GM21576 (cell line): Measurements from ENCODE around the gene C10orf90.
"Not testable (repeated sequence)": the region's sequence is repeated elsewhere in the genome, so short reads cannot be mapped to it uniquely, and the experiment has no call there.

Source experiments
- ATAC-seq: cut with Tn5 transposase; IDR thresholded peaks from one replicate; pipeline ENCODE4 v1.9.1; 2021; ENCODE audit warnings: mild to moderate bottlenecking, moderate library complexity; ENCODE audit not compliant: unreplicated experiment

C10orf90 gene

DNA sequence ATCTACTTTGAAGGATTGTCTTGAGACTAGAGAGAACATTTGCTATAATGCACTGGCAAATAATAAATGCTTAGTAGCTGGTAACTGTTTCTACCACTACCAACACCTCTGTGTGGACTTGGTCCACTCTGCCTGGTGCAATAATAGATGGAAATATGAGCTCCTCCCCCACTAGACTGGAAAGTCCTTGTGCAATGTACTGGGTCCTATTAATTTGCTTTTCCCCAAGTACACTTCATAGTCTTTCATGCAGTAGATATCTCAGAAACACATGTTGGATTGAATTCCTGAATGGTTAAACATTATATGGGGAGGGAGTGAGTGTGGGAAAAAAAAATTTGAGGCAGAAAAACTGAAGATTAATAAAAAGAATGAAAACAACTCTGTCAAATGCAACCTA is 119.3 kb downstream of the C10orf90 start:
- no peak for ATAC-seq

DNA sequence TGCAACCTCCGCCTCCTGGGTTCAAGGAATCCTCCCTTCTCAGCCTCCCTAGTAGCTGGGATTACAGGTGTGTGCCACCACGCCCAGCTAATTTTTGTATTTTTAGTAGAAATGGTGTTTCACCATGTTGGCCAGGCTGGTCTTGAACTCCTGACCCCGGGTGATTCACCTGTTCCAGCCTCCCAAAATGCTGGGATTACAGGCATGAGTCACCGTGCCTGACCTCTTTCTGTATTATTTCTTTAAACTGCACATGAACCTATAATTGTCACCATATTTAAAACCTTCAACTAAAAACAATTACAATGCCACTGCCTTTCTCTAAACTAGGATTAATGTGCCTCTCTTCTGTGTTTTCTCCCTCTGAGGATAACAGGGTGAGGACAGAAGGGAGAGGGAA is 119.9 kb downstream of the C10orf90 start:
- ATAC-seq, result not testable (repeated sequence)

- no peak for ATAC-seq
Observed at GRCh38 chr10:126549344-126549743, 121.1 kb downstream of the C10orf90 start.

DNA sequence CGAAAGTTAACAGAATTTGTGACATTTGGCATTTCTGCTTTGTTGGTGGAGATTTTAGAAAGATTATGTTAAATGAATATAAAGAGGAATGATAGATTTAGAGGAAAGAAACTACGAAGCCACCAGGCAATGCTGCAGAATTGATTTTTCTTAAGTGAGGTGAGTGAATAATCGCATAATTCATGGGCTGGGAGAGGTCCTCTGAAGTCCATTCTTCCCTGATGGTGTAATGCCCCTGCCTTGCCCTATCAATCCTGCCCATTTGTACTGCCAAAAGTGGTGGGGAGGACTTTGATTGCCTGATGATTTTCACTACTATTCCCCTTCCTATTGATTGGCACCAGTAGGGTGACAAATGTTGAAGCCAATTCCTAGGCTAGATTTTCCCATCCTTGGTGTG is 125.9 kb downstream of the C10orf90 start:
- no peak for ATAC-seq

GRCh38 chr10:126538439-126539135 is 131.9 kb downstream of the C10orf90 start:
- ATAC-seq, result no peak

- no peak for ATAC-seq
Observed at GRCh38 chr10:126536656-126537055, 133.8 kb downstream of the C10orf90 start.

DNA sequence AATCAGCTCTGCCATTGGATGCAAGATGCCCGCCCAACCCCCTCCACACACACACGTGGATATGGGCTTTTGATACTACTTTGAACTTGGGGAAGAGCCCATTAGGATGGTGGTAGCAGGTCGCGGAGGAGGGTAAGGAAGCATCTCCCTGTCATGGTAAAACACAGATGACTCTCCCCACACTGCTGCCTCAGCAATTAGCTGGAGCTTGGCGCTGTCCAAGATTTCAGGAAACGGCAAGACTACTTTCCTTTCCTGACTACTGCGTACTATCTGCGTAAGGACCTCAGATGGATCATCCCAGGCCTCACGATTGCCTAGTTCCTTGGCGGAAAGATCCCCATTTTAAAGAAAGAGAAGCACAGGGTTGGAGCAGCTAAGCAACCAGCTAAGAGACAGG is 134.3 kb downstream of the C10orf90 start:
- no peak for ATAC-seq

- no peak for ATAC-seq
Observed at GRCh38 chr10:126533644-126534043, 136.8 kb downstream of the C10orf90 start.

GRCh38 chr10:126528315-126528835 is 142.1 kb downstream of the C10orf90 start:
- ATAC-seq, result no peak

GRCh38 chr10:126527645-126528314 is 142.7 kb downstream of the C10orf90 start:
- ATAC-seq, result no peak

- ATAC-seq, result no peak
Observed at GRCh38 chr10:126525326-126525725, 145.2 kb downstream of the C10orf90 start.

DNA sequence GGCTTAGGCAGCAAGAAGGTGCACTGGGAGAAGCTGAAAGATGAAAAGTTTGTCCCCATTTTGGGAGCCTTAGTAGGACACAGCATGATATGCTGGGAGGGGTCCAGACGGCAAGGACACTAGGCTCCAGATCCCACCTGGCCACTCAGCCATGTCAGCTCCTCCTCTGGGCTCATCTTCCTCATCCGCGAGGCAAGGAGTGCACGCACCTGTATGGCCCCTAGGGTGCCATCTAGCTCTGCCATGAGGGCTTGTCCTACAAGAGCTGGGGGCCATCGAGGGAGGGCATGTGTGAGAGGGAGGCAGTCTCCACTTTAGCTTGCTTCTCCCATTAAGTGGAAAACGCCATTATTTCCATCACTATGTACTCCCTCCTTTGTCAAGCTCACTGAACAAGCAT is 146.0 kb downstream of the C10orf90 start:
- no peak for ATAC-seq

- ATAC-seq, result no peak
Observed at GRCh38 chr10:126523071-126523470, 147.4 kb downstream of the C10orf90 start.

DNA sequence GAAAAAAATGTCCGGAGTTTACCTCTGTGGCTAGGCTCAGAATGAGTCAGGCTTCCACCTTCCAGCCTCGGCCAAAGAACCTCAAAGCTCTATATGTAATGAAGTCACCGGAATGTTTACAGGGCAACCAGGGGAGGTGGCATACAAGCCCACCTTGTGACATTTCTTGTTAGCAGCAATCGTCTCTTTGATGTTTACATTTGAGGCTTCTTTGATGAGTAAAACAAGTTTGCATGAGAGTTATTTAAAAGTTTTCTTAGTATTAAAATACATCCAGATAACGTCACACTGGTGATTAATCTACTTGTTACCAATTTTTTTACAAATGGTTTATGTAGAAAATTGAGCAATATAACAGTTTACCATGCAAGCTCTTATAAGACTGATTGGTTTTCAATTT is 149.1 kb downstream of the C10orf90 start:
- ATAC-seq, result no peak

GRCh38 chr10:126520751-126521317 is 149.7 kb downstream of the C10orf90 start:
- ATAC-seq, result no peak

- ATAC-seq, result no peak
Observed at GRCh38 chr10:126519992-126520391, 150.5 kb downstream of the C10orf90 start.

GRCh38 chr10:126519185-126519584 is 151.3 kb downstream of the C10orf90 start:
- no peak for ATAC-seq

DNA sequence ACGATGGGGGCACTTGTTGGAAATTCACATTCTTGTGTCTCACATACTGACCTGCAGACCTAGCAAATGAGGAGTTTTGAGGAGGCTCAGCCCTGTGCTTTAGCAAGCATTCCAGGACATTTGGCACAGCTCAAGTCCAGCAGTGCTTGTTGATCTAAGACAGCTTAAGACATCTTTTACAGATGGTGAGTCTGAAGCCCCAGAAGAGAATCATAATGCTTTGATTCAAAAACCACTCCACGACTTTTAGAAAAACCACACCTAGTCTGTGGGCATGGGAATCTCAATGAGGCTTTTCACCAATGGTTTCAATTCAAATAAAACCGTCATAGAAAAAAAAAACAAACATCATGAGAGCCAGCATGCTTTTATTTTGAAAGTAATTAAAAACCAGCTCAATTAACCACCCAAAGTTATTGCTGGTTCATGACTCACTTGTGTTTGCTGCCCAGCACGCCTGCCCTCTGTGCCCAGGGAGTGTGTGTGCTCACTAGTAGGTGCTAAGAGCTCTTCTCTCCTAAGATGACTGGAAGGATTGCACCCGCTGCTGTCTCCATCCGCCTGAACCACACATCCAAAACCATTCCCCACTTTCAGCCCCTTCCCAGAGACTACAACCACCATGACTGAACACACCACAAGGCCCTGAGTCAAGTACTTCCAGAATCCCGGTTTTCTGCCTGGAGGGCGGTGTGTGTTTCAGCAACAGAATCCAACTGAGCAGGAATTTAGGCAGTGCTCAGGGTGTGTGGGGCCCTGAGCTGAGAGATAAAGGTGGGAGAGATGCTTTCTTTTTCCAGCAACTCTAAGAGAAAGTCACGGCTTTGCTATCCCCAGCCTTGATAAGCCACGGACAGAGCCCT is 152.0 kb downstream of the C10orf90 start:
- ATAC-seq, result no peak

DNA sequence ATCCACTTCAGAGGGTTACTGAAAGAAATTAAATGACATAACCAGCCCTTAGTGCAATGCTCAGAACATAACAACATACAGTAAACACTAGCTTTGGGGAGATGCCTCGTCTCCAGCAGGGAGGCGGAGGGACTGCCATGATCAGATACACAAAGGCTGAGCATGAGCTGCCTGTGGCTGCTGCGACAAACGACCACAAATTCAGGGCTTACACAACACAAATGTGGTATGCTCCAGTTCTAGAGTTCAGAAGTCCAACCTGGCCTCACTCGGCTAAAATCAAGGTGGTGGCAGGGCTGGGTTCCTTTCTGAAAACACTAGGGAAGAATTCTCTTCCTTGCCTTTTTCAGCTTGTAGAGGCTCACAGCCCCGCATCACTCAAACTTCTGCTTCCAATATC is 154.0 kb downstream of the C10orf90 start:
- ATAC-seq, result no peak

DNA sequence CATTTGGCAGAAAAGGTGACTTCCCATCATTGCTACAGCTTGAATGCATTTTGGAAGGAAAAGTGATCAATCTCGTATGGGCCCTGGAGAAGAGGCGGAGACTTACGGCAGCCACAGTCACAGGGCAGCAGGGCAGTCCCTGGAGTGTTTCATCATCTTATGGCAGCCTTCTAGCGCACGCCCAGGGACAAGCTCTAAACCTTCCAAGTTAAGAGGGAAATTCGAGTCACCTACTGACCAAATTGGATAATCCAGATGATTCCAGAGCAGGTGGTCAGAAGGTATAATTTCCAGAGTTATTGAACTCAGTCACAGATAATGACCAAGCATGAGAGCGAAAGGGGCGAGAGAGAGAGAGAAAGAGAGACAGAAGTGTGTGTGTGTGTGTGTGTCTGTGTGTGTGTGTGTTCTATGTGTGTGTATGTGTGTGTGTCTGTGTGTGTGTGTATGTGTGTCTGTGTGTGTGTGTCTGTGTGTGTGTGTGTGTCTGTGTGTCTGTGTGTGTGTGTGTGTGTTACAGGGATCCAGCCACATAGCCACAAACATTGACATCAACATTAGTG is 158.5 kb downstream of the C10orf90 start:
- no peak for ATAC-seq

DNA sequence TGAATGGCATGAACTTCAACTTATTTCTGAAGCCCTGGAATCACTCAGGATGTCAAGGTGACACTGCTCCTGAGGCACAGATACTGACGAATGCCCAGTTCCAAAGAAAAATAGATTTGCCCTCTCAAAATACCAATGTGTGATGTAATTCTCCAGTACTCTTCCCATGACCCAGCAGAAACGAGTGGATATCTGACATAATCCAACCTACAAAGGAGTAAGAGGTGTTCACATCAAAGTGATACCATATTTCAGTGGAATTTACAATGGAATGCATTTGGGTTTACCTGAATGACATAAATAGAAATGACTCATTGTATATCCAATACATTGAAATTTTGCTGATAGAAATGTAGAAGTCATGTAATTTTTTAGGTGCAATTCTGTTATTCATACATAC is 161.3 kb downstream of the C10orf90 start:
- no peak for ATAC-seq
